Right lobe of liver (tissue), 4 donors: Measurements from ENCODE around the gene ARHGAP8.

ENCODE experiments used
- CTCF ChIP-seq, 4 donors: fragments of 200-600 bp in 3 of 4; fragments of 450-650 bp in 1 of 4; IDR thresholded peaks; one replicate each; pipeline versions ENCODE4 v1.5.1 to v1.8.0; 2016 to 2022; ENCODE audit warnings: antibody characterized with exemption in 4 of 4, mild to moderate bottlenecking in 2 of 4
- POLR2A ChIP-seq: fragments of 450-650 bp; IDR thresholded peaks from one replicate; pipeline ENCODE4 v1.6.1; 2017; ENCODE audit warnings: antibody characterized with exemption, mild to moderate bottlenecking
- donor health status: DM: no; HTN: no; CAD: no.
- donor health status: DM: no; HTN: no; CAD: no.
- donor health status: DM: no; HTN: yes; CAD: no.

GRCh38 chr22:44741929-44742328 lies 10.4 kb upstream of the ARHGAP8 start:
- TF ChIP-seq CTCF (IDR thresholded peaks at IDR 0.05) (no peak), POLR2A (no peak)
